HEK293 (cell line): ENCODE data around the gene PTPRA.

Experiments used
- KLF7 ChIP-seq: fragments of 450-650 bp; formaldehyde crosslinking; IDR thresholded peaks from 2 replicates; pipeline ENCODE4 v1.5.1; 2016; ENCODE audit warnings: missing biosample characterization, missing genetic modification characterization, borderline replicate concordance
- ZNF514 ChIP-seq: fragments of 450-650 bp; formaldehyde crosslinking; IDR thresholded peaks from 2 replicates; pipeline ENCODE4 v1.5.1; 2016; ENCODE audit warnings: missing biosample characterization, missing genetic modification characterization
- TF ChIP-seq, protein P1 (sequence below): fragments of 450-650 bp; formaldehyde crosslinking; IDR thresholded peaks from 2 replicates; pipeline ENCODE4 v1.5.1; 2016; ENCODE audit warnings: missing biosample characterization, missing genetic modification characterization
- TF ChIP-seq, protein P2 (sequence below): fragments of 450-650 bp; formaldehyde crosslinking; IDR thresholded peaks from 2 replicates; pipeline ENCODE4 v1.5.1; 2016; ENCODE audit warnings: missing biosample characterization, missing genetic modification characterization

DNA sequence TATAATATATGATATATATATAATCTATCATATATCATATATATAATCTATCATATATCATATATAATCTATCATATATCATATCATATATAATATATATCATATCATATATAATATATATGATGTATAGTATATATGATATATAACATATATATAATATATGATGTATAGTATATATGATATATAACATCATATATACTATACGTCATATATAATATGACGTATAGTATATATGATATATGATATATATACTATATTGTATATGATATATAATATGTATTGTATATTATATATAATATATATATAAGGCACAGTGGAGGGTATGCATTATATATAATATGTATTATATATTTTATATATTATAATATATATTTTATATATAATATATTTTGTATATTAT is 36.7 kb downstream of the PTPRA start:
- TF ChIP-seq, protein P1, sequence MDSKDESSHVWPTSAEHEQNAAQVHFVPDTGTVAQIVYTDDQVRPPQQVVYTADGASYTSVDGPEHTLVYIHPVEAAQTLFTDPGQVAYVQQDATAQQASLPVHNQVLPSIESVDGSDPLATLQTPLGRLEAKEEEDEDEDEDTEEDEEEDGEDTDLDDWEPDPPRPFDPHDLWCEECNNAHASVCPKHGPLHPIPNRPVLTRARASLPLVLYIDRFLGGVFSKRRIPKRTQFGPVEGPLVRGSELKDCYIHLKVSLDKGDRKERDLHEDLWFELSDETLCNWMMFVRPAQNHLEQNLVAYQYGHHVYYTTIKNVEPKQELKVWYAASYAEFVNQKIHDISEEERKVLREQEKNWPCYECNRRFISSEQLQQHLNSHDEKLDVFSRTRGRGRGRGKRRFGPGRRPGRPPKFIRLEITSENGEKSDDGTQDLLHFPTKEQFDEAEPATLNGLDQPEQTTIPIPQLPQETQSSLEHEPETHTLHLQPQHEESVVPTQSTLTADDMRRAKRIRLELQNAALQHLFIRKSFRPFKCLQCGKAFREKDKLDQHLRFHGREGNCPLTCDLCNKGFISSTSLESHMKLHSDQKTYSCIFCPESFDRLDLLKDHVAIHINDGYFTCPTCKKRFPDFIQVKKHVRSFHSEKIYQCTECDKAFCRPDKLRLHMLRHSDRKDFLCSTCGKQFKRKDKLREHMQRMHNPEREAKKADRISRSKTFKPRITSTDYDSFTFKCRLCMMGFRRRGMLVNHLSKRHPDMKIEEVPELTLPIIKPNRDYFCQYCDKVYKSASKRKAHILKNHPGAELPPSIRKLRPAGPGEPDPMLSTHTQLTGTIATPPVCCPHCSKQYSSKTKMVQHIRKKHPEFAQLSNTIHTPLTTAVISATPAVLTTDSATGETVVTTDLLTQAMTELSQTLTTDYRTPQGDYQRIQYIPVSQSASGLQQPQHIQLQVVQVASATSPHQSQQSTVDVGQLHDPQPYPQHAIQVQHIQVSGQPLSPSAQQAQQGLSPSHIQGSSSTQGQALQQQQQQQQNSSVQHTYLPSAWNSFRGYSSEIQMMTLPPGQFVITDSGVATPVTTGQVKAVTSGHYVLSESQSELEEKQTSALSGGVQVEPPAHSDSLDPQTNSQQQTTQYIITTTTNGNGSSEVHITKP (tag by site-specific recombination) = no peak
- no peak for TF ChIP-seq KLF7 (tag by site-specific recombination)
- TF ChIP-seq, protein P2, sequence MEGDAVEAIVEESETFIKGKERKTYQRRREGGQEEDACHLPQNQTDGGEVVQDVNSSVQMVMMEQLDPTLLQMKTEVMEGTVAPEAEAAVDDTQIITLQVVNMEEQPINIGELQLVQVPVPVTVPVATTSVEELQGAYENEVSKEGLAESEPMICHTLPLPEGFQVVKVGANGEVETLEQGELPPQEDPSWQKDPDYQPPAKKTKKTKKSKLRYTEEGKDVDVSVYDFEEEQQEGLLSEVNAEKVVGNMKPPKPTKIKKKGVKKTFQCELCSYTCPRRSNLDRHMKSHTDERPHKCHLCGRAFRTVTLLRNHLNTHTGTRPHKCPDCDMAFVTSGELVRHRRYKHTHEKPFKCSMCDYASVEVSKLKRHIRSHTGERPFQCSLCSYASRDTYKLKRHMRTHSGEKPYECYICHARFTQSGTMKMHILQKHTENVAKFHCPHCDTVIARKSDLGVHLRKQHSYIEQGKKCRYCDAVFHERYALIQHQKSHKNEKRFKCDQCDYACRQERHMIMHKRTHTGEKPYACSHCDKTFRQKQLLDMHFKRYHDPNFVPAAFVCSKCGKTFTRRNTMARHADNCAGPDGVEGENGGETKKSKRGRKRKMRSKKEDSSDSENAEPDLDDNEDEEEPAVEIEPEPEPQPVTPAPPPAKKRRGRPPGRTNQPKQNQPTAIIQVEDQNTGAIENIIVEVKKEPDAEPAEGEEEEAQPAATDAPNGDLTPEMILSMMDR (tag by site-specific recombination) = no peak
- TF ChIP-seq ZNF514 (tag by site-specific recombination) = no peak
